Left ventricle myocardium inferior (tissue), 1 donor: ENCODE measurements around the gene TCEANC2. TPM values are rescaled to one million over a fixed set of nuclear protein-coding genes. Genes with fewer than 3 reads are reported as not detected.
"Not testable (repeated sequence)": the region's sequence is repeated elsewhere in the genome, so short reads cannot be mapped to it uniquely, and the experiment has no call there.

Source experiments
- DNase-seq: peaks from one replicate; pipeline ENCODE4 v3.0.0-alpha.2; 2020
- H3K27ac ChIP-seq: fragments of 200-600 bp; replicated peaks from 2 replicates; pipeline ENCODE4 v1.8.0; 2021
- H3K27me3 ChIP-seq: fragments of 200-600 bp; 2 replicates; pipeline ENCODE4 v1.8.0; 2021; ENCODE audit warnings: low read depth
- H3K36me3 ChIP-seq: fragments of 200-600 bp; 2 replicates; pipeline ENCODE4 v1.8.0; 2021
- H3K4me1 ChIP-seq: fragments of 200-600 bp; 2 replicates; pipeline ENCODE4 v1.8.0; 2021
- H3K4me3 ChIP-seq: fragments of 200-600 bp; 2 replicates; pipeline ENCODE4 v1.8.0; 2021; ENCODE audit warnings: mild to moderate bottlenecking, moderate library complexity
- H3K9me3 ChIP-seq: fragments of 200-600 bp; replicated peaks from 2 replicates; pipeline ENCODE4 v1.8.0; 2021
- intact Hi-C: fragments of 100-400 bp; cut with micrococcal nuclease; formaldehyde crosslinking; loops from one replicate; pipeline ENCODE4 v1.11.0; 2022
- total RNA-seq: library from RNA; stranded (reverse); fragmentation: NEBNext Ultra II Directional; extraction: Animal tissue kit (Norgen Biotek cat#: 25700); gene quantifications from one replicate; pipeline ENCODE4 v1.2.1, GENCODE V29; 2021
- TF ChIP-seq, protein P1 (sequence below): fragments of 200-600 bp; IDR thresholded peaks from 2 replicates; pipeline ENCODE4 v1.8.0; 2021; ENCODE audit warnings: antibody characterized with exemption, mild to moderate bottlenecking, borderline replicate concordance
- donor health status: DM: no; HTN: yes; CAD: no; lungs with severe emphysema.

The TCEANC2 gene
- total RNA-seq, 1 donor from 2014 or later = 5.7 TPM

DNA sequence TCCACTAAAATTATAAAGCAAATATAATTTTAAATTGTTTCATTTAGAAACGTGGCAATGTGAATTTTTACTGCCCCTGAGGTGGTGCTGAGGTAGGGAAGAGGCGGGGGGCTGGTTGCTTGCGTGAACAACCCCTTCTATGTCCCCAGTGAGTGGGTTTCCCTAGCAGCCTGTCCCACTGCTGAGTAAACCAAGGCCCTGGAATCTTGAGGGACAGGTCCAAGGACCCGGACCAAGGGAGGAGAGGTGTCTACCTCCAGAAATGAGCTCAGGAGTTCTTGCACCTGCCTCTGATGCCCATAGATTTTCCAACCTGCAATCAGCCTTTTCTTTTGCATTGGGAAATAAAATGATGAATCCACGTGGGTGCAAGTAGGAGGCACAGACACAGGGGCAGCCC is 34.8 kb upstream of the TCEANC2 start:
- no peaks in the 10 kb centered on the region for H3K4me1 ChIP-seq
- TF ChIP-seq, protein P1, sequence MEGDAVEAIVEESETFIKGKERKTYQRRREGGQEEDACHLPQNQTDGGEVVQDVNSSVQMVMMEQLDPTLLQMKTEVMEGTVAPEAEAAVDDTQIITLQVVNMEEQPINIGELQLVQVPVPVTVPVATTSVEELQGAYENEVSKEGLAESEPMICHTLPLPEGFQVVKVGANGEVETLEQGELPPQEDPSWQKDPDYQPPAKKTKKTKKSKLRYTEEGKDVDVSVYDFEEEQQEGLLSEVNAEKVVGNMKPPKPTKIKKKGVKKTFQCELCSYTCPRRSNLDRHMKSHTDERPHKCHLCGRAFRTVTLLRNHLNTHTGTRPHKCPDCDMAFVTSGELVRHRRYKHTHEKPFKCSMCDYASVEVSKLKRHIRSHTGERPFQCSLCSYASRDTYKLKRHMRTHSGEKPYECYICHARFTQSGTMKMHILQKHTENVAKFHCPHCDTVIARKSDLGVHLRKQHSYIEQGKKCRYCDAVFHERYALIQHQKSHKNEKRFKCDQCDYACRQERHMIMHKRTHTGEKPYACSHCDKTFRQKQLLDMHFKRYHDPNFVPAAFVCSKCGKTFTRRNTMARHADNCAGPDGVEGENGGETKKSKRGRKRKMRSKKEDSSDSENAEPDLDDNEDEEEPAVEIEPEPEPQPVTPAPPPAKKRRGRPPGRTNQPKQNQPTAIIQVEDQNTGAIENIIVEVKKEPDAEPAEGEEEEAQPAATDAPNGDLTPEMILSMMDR = no peak
- no peaks in the 10 kb centered on the region for H3K36me3 ChIP-seq
- no peak overlapping the region for H3K4me3 ChIP-seq
- no peak for DNase-seq
- no peaks in the 10 kb centered on the region for H3K9me3 ChIP-seq
- intact Hi-C loops = no loop called here
- H3K27me3 ChIP-seq = peaks cover 28% of the 10 kb centered on the region
- no peak overlapping the region for H3K27ac ChIP-seq

DNA sequence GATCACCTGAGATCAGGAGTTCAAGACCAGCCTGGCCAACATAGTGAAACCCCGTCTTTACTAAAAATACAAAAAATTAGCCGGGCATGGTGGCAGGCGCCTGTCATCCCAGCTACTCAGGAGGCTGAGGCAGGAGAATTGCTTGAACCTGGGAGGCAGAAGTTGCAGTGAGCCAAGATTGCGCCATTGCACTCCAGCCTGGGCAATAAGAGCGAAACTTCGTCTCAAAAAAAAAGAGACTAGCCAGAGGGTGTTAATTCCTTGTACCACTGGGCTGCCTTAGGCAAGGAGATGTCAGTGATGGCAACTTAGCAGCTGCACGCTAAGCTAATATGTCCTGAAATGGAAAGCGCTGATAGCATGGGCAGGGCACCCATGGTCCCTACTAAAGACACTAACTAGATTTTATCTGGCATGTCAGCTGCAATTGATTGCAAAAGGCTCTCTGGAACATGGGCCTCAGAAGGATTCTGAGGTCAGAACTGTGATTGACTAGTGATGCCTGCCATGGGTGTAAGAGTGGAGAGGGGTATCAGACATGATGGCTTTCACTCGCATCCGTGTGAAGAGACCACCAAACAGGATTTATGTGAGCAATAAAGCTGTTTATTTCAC is 33.7 kb upstream of the TCEANC2 start:
- H3K4me1 ChIP-seq, H3K9me3 ChIP-seq, H3K4me3 ChIP-seq, H3K27ac ChIP-seq, DNase-seq, H3K36me3 ChIP-seq, intact Hi-C loops: not testable (repeated sequence)
- peaks cover 18% of the 10 kb centered on the region for H3K27me3 ChIP-seq

DNA sequence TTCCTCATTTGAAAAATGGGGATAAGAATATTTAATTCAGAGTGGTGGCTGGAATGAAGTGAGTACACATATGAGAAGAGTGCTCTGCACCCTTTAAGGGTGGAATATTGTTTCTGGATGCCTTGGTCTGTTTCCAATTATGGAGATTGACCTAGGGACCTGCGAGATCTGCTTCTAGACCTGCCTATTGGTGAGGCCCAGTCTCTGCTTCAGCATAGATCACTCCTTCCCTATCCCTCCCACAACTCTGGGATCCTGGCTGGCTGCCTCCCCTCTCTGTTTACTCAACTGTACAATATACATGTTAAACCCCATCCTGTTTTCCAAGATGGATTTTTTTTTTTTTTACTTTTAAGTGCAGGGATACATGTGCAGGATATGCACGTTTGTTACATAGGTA is 29.1 kb upstream of the TCEANC2 start:
- H3K27me3 ChIP-seq = no peaks in the 10 kb centered on the region
- no peaks in the 10 kb centered on the region for H3K36me3 ChIP-seq
- no peak overlapping the region for H3K4me3 ChIP-seq
- no peak overlapping the region for H3K27ac ChIP-seq
- peaks cover 14% of the 10 kb centered on the region for H3K4me1 ChIP-seq
- intact Hi-C loops = no loop called here
- DNase-seq = no peak
- H3K9me3 ChIP-seq = no peaks in the 10 kb centered on the region
- TF ChIP-seq, protein P1 = no peak

DNA sequence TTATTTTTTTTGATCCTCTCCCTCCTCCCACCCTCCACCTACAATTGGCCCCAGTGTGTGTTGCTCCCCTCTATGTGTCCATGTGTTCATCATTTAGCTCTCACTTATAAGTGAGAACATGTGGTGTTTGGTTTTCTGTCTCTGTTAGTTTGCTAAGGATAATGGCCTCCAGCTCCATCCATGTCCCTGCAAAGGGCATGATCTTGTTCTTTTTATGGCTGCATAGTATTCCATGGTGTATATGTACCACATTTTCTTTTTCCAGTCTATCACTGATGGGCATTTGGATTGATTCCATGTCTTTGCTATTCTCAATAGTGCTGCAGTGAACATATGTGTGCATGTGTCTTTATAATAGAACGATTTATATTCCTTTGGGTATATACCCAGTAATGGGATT is 28.6 kb upstream of the TCEANC2 start:
- H3K27me3 ChIP-seq, H3K9me3 ChIP-seq, H3K36me3 ChIP-seq, intact Hi-C loops, DNase-seq, H3K4me3 ChIP-seq, H3K27ac ChIP-seq: not testable (repeated sequence)
- H3K4me1 ChIP-seq = peaks cover 14% of the 10 kb centered on the region

DNA sequence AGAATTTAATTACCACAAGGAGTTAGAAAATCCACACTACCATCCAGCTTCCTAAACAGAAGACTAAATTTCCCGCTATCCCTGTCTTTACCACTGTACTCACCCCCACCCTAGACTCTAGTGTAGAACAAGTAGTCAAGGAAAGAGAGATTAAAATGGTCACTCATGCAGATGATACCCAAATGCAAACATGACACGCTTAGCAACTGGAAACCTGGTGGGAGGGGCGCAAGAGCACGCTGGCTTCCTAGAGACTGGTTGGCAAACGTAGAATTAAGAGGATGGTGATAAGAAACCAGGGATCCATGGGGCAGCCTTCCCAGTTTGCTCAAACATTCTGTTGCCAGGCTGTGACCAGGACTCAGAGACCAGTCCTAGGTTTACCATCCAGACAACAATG is 25.6 kb upstream of the TCEANC2 start:
- TF ChIP-seq, protein P1 = no peak
- peak; percentile 23 for DNase-seq
- Histone ChIP-seq H3K4me1 (peaks cover 14% of the 10 kb centered on the region), H3K36me3 (peaks cover 30% of the 10 kb centered on the region), H3K4me3 (no peak overlapping the region), H3K27me3 (no peaks in the 10 kb centered on the region), H3K27ac (no peak overlapping the region), H3K9me3 (no peaks in the 10 kb centered on the region)
- intact Hi-C loops = no loop called here

DNA sequence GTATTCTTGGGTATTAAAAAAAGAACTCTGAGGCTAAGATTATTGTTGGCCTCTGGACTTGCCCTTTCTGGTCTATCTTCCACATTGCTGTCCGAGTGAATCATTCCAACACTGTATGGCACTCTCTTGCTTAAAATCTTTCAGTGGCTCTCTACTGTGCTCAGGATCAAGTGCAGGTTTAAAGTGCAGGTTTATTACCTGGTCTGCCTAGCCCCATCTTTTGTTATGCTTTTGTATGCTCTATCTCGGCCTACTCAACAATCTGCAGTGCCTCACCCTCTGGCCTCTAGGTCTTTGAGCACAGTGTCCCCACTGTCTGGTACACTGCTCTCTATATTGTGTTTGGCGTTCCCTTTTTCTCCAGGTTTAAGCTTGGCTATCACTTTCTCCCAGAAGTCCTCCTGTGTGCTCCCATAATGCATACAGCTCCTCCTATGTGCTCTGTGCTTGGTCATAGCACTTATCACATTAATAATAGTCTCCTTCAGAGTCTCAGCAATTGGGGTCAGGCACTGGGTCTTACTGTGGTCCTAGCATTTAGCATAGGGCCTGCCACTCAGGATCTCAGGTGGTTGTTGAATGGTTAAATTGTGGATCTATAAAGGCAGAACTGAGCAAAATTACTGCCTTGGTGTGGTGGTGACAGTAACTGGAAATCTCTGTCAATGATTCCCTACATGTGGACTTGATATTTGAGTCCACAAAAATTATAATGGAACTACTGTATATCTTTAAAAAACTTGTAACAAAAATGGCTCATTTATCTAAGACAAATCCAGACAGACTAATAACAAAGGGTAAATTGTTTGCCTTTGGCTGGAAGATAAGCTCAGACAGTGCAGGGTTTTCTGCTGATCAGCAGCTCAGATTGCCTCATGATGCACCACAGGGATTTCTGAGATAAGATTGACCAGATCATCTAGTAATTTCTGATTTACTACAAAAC is 24.8 kb upstream of the TCEANC2 start:
- H3K4me3 ChIP-seq = no peak overlapping the region
- H3K4me1 ChIP-seq = peaks cover 14% of the 10 kb centered on the region
- TF ChIP-seq, protein P1 = no peak
- H3K9me3 ChIP-seq = no peaks in the 10 kb centered on the region
- H3K36me3 ChIP-seq = peaks cover 37% of the 10 kb centered on the region
- intact Hi-C loops = no loop called here
- H3K27ac ChIP-seq = peak overlapping the region; percentile 4
- no peak for DNase-seq
- H3K27me3 ChIP-seq = no peaks in the 10 kb centered on the region
